OCI-LY1 (cell line): Measurements from ENCODE around the gene ARMH4.

Experiments
- H2AFZ ChIP-seq: fragments of 200-600 bp; sonication (generic), shearing (Covaris generic); 2 replicates; pipeline ENCODE4 v1.6.0; 2014; ENCODE audit warnings: antibody characterized with exemption, mild to moderate bottlenecking, low read length
- H3F3A ChIP-seq: fragments of 200-600 bp; sonication (generic), shearing (Covaris generic); 2 replicates; pipeline ENCODE4 v1.6.0; 2014; ENCODE audit warnings: mild to moderate bottlenecking, antibody characterized with exemption, low read length, moderate library complexity; ENCODE audit not compliant: insufficient read depth
- H3K27ac ChIP-seq: fragments of 200-600 bp; sonication (generic); 2 replicates; pipeline ENCODE4 v1.5.1; 2014; ENCODE audit warnings: low read length, mixed run types, mild to moderate bottlenecking, low read depth; ENCODE audit not compliant: poor library complexity, severe bottlenecking
- H3K27me3 ChIP-seq: fragments of 200-600 bp; sonication (generic); 2 replicates; pipeline ENCODE4 v1.6.0; 2014; ENCODE audit warnings: antibody characterized with exemption, mild to moderate bottlenecking, low read length, moderate library complexity; ENCODE audit not compliant: insufficient read depth
- H3K36me3 ChIP-seq: fragments of 200-600 bp; sonication (generic); 2 replicates; pipeline ENCODE4 v1.6.1; 2014; ENCODE audit warnings: mild to moderate bottlenecking, antibody characterized with exemption, low read length, moderate library complexity, mixed read lengths; ENCODE audit not compliant: insufficient read depth
- H3K4me1 ChIP-seq: fragments of 200-600 bp; sonication (generic); 2 replicates; pipeline ENCODE4 v1.5.1; 2014; ENCODE audit warnings: mild to moderate bottlenecking, low read length, moderate library complexity; ENCODE audit not compliant: insufficient read depth, severe bottlenecking
- H3K4me2 ChIP-seq: fragments of 200-600 bp; sonication (generic), shearing (Covaris generic); 2 replicates; pipeline ENCODE4 v1.6.1; 2014; ENCODE audit warnings: low read length
- H3K4me3 ChIP-seq: fragments of 200-600 bp; sonication (generic); 2 replicates; pipeline ENCODE4 v1.5.1; 2014; ENCODE audit warnings: low read length, low read depth, mild to moderate bottlenecking, mixed read lengths; ENCODE audit not compliant: poor library complexity, severe bottlenecking
- H3K79me2 ChIP-seq: fragments of 200-600 bp; shearing (Covaris generic); 2 replicates; pipeline ENCODE4 v1.6.1; 2016; ENCODE audit warnings: mixed run types, low read length, mixed read lengths; ENCODE audit not compliant: insufficient read depth
- H3K9ac ChIP-seq: fragments of 200-600 bp; sonication (generic), shearing (Covaris generic); 2 replicates; pipeline ENCODE4 v1.6.1; 2014; ENCODE audit warnings: mild to moderate bottlenecking, low read length, mixed read lengths
- H3K9me2 ChIP-seq: fragments of 200-600 bp; sonication (generic), shearing (Covaris generic); 2 replicates; pipeline ENCODE4 v1.6.1; 2014; ENCODE audit warnings: low read depth, mild to moderate bottlenecking, low read length, mixed read lengths
- H3K9me3 ChIP-seq: fragments of 200-600 bp; shearing (Covaris generic); 2 replicates; pipeline ENCODE4 v1.6.1; 2014; ENCODE audit warnings: low read length, mixed read lengths
- H4K20me1 ChIP-seq: fragments of 200-600 bp; sonication (generic), shearing (Covaris generic); 2 replicates; pipeline ENCODE4 v1.6.0; 2016; ENCODE audit warnings: mild to moderate bottlenecking, low read length; ENCODE audit not compliant: insufficient read depth
- EZH2 ChIP-seq: fragments of 200-600 bp; sonication (generic), shearing (Covaris generic); IDR thresholded peaks from 2 replicates; pipeline ENCODE4 v1.8.0; 2017; ENCODE audit warnings: borderline replicate concordance, mixed run types, mild to moderate bottlenecking, antibody characterized with exemption, low read length, moderate library complexity, mixed read lengths
- TF ChIP-seq, protein P1 (sequence below): fragments of 200-600 bp; sonication (generic), shearing (Covaris generic); IDR thresholded peaks from 2 replicates; pipeline ENCODE4 v1.5.1; 2017; ENCODE audit warnings: mild to moderate bottlenecking, antibody characterized with exemption, low read length, moderate library complexity, mixed read lengths

The ARMH4 gene

DNA sequence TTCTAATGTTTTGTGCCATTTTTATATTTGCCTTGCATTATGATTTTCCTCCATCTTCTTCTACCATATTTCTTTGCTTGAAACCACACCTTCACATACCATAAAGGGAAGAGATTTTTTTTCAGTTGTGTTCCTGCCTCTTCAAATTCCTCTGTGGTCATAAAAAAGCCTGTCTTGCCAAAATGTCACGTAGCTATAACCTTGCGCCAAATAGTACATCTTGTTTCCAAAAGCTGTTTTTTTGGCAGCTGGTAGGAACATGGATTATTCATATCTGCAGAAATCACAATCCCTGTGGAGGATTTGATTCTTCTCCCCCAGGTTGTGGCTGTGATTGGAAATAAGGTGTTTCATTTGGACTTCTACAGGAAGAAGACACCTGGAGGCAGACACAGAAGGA is 152.5 kb downstream of the ARMH4 start:
- Histone ChIP-seq H3K36me3 (no peaks in the 10 kb centered on the region), H3K4me2 (no peak overlapping the region), H2AFZ (no peak overlapping the region), H3K4me1 (no peaks in the 10 kb centered on the region), H3K9me3 (no peaks in the 10 kb centered on the region), H3K9ac (no peak overlapping the region), H3K27me3 (no peaks in the 10 kb centered on the region; the same call in 1 of the 2 replicates), H3K9me2 (no peaks in the 10 kb centered on the region), H3K79me2 (no peaks in the 10 kb centered on the region), H3K4me3 (no peak overlapping the region), H3F3A (no peaks in the 10 kb centered on the region), H4K20me1 (no peaks in the 10 kb centered on the region), H3K27ac (no peak overlapping the region)
- TF ChIP-seq, protein P1, sequence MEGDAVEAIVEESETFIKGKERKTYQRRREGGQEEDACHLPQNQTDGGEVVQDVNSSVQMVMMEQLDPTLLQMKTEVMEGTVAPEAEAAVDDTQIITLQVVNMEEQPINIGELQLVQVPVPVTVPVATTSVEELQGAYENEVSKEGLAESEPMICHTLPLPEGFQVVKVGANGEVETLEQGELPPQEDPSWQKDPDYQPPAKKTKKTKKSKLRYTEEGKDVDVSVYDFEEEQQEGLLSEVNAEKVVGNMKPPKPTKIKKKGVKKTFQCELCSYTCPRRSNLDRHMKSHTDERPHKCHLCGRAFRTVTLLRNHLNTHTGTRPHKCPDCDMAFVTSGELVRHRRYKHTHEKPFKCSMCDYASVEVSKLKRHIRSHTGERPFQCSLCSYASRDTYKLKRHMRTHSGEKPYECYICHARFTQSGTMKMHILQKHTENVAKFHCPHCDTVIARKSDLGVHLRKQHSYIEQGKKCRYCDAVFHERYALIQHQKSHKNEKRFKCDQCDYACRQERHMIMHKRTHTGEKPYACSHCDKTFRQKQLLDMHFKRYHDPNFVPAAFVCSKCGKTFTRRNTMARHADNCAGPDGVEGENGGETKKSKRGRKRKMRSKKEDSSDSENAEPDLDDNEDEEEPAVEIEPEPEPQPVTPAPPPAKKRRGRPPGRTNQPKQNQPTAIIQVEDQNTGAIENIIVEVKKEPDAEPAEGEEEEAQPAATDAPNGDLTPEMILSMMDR = no peak
- TF ChIP-seq EZH2 = no peak

DNA sequence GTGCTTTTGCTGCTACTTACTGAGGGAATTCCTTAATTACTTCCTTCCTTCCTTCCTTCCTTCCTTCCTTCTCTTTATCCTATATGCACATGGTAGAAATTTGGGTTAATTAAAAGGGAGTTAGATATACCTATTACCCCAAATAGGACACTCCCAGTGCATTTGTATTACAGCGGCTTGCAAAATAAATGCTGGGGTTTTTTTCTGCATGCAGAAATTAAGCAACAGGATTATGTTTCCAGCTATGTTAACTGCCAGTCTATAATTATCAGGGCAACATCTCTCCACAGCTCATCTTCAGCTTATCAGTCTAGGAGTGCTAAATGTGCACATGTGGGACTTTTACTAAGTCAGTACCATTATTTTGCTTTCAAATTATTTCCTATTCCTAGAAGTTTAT is 153.2 kb downstream of the ARMH4 start:
- H3K27ac ChIP-seq = no peak overlapping the region

DNA sequence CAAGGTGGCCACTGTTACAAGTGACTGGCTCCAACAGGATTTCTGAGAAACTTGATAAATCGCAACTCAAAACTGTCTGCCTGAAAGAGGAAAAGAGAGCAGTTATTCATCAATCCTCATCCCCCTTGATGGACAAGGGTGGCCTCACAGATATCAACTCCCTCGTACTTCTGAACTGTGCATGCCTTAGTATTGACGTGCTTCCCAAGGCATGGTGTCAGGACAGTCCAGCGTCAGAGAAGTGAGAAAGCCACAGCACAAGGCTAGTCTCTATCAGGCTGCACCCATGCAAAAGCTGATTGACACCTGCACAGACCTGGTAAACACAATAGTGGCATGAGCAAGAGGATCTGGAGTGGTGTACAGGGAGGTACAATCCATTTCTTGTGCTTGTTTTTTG is 160.7 kb downstream of the ARMH4 start:
- H3K9me3 ChIP-seq = no peaks in the 10 kb centered on the region
- no peak overlapping the region for H3K4me3 ChIP-seq
- no peak overlapping the region for H3K27ac ChIP-seq
- H3K4me2 ChIP-seq = no peak overlapping the region
- no peaks in the 10 kb centered on the region for H4K20me1 ChIP-seq
- no peaks in the 10 kb centered on the region for H3K36me3 ChIP-seq
- no peak overlapping the region for H2AFZ ChIP-seq
- no peaks in the 10 kb centered on the region for H3K27me3 ChIP-seq
- H3F3A ChIP-seq = no peaks in the 10 kb centered on the region
- no peak for TF ChIP-seq EZH2
- TF ChIP-seq, protein P1 = no peak
- H3K4me1 ChIP-seq = no peaks in the 10 kb centered on the region
- no peak overlapping the region for H3K9ac ChIP-seq
- H3K9me2 ChIP-seq = no peaks in the 10 kb centered on the region
- H3K79me2 ChIP-seq = no peaks in the 10 kb centered on the region

More for the DNA sequence above, 153.2 kb downstream of the ARMH4 start:
- Histone ChIP-seq H3K79me2 (no peaks in the 10 kb centered on the region), H3F3A (no peaks in the 10 kb centered on the region), H3K4me3 (no peak overlapping the region), H3K9me3 (no peaks in the 10 kb centered on the region), H3K4me1 (no peaks in the 10 kb centered on the region), H3K9ac (no peak overlapping the region), H4K20me1 (no peaks in the 10 kb centered on the region), H2AFZ (no peak overlapping the region), H3K36me3 (no peaks in the 10 kb centered on the region), H3K27me3 (no peaks in the 10 kb centered on the region; the same call in 1 of the 2 replicates), H3K9me2 (no peaks in the 10 kb centered on the region), H3K4me2 (no peak overlapping the region)
- no peak for TF ChIP-seq EZH2
- TF ChIP-seq, protein P1 = no peak
